ENCODE results near the gene LRRC46.

Gene LRRC46

GRCh38 chr17:47810200-47810821 is 21.2 kb upstream of the LRRC46 start:
- peak; percentile 7 to 49 for DNase-seq

- DNase-seq = no peak
Measured at GRCh38 chr17:47810901-47811635, 20.4 kb upstream of the LRRC46 start.

GRCh38 chr17:47811709-47812108 is 19.8 kb upstream of the LRRC46 start:
- DNase-seq = no peak

DNA sequence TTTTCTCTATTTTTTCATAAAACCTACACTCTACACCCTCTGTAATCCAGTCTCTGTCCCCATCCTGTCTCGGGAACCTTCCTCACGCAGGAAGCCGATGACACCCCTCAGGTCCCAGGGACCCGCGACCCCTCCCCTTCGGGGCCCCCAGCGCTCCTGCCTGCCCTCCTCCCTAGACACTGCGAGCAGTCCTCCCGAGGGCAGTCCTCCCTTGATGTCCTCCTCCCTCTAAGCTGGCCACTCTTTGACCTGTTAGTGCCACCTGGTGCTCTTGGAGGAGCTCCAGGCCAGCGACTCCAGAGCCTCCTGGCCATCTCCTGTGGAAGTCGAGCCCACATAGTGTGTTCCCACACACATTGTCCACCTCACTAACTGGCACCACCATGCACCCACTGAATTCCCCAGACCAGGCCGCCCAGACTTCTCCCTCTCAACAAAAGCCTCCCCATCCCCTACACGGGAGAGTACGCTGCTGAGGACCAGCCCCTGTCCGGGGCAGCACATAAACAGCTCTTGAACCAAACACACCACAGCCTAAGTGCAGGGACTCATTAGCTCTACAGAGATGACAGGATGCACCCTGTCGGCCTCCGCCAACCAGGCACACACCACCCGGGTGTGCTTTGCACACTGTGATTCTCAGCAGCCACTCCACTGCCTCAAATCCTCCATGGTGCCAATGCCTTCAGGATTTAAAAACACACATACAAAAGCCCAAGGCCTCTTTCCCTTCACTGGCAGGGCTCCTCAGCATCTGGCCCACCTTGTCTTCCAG is 19.1 kb upstream of the LRRC46 start:
- no peak for DNase-seq

- no peak for DNase-seq
Measured at GRCh38 chr17:47813077-47813476, 18.4 kb upstream of the LRRC46 start.

DNA sequence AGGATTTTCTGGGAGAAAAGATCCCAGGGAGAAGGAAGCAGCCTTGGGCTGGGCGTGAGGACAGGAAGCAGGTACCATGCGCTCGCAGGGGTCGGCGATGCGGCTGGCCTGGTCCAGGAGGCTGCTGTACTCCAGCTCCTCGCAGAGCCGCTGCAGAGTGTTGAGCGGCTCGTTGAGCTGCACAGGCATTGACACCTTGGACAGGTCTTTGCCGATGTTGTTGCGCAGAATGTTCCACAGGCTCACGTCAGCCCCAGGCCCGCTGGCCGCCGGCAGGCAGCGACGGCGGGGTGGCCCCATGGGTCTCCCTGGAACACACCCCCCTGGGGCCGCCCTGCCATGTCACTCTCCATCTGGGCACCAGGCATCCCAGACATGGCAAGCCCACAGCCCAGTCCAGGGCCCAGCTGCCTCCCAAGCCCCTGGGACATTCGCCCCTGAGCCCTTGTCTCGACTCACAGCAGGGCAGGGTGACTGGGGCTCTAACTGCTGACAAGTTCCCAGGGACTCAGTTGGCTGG is 17.9 kb upstream of the LRRC46 start:
- no peak for DNase-seq

DNA sequence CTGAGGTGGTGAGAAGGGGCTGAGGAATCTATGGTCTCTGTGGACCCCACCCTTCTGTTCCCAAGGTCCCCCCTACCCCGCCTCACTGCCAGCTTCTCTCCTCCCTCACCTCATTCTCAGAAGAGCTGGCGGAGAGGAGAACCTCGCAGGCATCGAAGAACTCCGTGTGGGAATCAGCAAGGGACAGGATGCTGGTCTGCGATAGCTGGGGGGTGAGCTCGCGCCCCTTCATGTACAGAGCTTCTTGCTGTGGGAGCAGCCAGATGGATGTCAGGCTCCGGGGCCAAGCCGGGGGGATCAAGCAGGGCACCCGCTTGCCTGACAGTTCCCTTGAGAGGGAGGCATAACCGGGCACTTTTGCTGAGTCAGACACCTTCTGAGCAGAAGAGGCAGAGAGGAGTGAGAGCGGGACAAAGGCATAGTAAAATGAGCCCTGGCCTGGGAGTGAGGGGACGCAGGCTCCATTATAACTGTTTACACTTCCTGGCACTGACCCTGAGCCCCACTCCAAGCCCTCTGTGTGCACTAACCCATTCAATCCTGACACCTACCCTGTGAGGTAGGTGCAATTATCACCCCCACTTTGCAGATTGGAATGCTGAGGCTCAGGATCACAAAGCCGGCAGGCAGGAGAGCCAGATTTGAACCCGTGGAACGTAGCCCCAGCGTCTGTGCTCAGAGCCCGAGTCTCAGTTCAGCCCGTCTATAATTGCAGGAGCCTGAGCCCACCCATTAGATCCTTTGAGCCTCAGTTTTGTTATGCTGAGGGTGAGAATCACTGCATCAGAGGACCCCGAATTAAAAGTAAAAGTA is 16.2 kb upstream of the LRRC46 start:
- DNase-seq = no peak

GRCh38 chr17:47816111-47816735 is 15.2 kb upstream of the LRRC46 start:
- DNase-seq = no peak

- DNase-seq = no peak
Measured at GRCh38 chr17:47816947-47817346, 14.5 kb upstream of the LRRC46 start.

DNA sequence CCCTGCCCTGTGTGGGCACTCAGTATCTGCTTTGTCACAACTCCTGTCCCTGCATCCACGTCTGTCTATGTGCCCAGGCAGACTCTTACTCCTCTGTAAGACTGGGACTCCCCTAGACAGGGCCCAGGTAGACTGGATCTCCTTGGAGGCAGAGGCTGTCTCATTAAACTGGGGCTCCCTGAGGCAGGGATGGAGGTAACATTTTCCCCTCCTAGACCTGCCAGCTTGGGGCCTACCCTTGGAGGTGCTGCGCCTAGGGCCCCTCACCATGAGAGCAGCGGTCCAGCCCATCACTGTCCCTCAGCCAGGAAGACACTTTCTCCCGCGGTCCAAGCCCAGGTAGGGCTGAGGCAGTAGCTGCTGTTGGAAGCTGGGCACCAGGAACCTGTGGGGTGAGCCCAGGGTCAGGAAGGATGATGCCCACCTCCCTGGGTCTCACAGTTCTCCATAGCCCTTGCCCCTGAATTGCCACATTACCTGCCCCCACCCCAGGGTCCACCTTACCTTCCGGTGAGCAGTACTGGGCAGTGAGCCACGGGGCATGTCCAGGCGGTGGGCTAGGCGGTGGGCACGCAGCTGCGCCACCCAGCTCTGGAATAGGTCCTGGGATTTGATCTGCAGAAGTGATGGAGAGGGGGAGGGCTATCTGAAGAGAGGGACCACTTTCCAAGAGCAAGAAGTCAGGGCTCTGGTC is 13.3 kb upstream of the LRRC46 start:
- no peak for DNase-seq

- DNase-seq = no peak
Measured at GRCh38 chr17:47819475-47819874, 12.0 kb upstream of the LRRC46 start.

DNA sequence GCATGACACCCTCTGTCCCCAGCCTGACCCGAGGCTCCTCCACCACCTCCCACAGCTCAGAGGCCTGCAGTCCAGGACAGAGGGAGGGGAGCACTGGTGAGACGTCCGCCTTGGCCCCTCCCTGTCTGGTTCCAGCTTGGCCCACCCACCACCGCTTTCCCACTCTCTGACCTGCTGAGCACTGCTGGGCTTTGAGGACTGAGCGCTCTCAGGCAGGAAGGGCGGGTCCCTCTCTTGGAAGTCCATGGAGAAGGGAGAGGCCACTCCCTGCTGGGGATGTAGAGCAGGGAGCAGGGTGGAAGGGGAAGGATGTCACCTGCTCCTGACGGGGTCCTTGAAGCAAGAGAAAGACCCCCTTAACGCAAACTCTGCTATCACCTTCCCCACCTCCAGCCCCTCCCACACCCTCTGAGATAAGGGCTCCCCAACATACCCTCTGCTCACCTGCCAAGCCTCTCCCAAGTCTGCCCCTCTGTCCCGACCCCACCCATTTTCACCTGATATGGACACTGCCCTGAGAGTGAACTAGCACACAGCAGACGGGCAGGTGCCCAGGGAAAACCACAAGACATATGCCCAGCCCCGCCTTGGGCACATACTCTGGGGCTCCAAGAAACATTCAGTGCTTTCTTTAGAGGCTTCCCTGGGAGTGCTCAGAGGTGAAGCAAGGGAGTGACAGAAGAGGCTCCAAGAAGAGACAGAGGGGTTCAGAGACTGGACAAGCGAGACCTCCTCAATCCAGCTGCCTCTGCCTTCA is 11.3 kb upstream of the LRRC46 start:
- DNase-seq = no peak

- DNase-seq = no peak
Measured at GRCh38 chr17:47821031-47821423, 10.4 kb upstream of the LRRC46 start.

- peak; percentile 81 to 87 for DNase-seq
Measured at GRCh38 chr17:47821424-47822391, 9.8 kb upstream of the LRRC46 start, which contains the start of gene OSBPL7. OSBPL7 (minus strand) TSS chr17:47821794; CDS start chr17:47820278, 1,516 bp downstream.

DNA sequence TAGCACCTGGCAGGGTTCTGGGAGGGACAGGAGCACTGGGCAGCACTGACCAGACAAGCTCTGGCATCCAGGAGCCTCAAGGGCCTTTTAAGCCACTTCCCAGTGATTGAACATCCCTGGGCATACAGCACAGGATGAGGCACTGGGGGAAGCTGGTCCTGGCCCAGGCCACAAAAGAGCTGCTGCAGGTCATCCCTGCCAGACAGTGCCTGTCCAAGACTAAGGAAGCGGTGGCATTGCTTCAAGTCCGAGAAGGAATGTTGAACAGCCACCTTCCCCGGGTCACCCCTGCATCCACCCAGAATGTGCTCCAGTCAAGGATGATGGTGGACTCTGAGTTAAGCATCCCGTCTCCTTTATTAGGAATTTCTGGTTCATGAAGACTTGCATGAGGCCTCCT is 8.7 kb upstream of the LRRC46 start:
- no peak for DNase-seq

GRCh38 chr17:47823519-47823918 is 8.0 kb upstream of the LRRC46 start:
- DNase-seq = no peak

DNA sequence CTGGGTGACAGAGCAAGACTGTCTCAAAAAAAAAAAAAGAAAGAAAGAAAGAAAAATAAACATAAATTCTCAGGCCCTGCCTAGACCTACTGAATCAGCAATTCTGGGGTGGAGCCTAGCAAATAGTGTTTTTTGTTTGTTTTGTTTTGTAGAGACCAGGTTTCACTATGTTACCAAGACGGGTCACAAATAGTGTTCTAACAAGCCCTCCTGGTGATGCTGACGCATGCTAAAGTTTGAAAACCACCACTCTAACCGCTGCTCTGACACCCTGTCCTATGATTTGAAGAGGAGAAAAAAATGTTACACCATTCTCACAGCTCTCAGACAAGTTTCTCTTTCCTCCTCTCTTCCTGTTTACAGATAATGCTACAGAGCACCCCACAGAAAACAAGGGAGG is 1.6 kb upstream of the LRRC46 start:
- peak; percentile 80 to 92 for DNase-seq

DNA sequence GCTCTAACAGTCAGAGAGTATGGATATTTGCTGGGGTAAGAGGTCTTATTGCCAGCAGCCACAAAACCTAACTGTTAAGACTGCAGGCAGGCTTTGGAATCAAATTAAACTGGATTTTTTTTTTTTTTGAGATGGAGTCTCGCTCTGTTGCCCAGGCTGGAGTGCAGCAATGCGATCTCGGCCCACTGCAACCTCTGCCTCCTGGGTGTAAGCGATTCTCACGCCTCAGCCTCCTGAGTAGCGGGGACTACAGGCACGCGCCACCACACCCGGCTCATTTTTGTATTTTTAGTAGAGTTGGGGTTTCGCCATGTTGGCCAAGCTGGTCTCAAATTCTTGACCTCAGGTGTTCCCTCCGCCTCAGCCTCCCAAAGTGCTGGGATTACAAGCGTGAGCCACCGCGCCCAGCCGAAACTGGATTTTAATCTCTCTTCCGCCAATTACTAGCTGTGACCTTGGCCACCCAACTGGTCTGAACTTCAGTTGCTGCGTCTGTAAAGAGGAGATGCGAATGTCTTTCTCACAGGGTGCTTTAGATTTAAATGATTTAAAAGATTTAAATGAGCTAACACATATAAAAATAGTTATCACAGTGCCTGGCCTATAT is 971 bp upstream of the LRRC46 start:
- DNase-seq = no peak

DNA sequence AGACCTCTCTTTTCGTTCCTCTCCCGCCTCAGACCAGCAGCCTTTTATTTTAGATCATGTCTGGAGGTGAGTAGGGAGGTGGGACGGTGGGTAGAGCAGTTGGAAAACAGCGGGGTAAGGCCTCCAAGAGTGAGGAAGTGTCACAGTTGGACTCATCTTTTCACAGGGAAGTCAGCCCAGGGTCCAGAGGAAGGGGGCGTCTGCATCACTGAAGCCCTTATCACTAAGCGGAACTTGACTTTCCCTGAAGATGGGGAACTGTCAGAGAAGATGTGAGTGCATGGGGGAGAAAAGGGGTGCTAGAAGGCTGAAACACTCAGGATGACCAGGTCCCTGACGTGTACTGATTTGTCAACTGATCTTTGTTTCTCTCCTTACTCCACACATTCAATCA is 461 bp downstream of the LRRC46 start:
- peak in 1 of 2 donors; percentile 13 for DNase-seq

Data from CD4-positive, alpha-beta T cell treated with Interferon alpha-2 for 1 hour (primary cell).